SU-DHL-6 (cell line): ENCODE measurements around the gene SPNS3.

Experiments
- EZH2phosphoT487 ChIP-seq: fragments of 200-600 bp; sonication (generic), shearing (Covaris generic); conservative IDR thresholded peaks from 2 replicates; pipeline ENCODE4 v1.6.1; 2018; ENCODE audit warnings: mild to moderate bottlenecking, antibody characterized with exemption, low read length, moderate library complexity, mixed read lengths
- TF ChIP-seq, protein P1 (sequence below): fragments of 200-600 bp; sonication (generic); IDR thresholded peaks from one replicate; pipeline ENCODE4 v1.5.1; 2017; ENCODE audit warnings: antibody characterized with exemption, mild to moderate bottlenecking, low read length, moderate library complexity; ENCODE audit not compliant: insufficient read depth, poor library complexity, severe bottlenecking

GRCh38 chr17:4479340-4479981 lies 45.7 kb downstream of the SPNS3 start:
- TF ChIP-seq, protein P1, sequence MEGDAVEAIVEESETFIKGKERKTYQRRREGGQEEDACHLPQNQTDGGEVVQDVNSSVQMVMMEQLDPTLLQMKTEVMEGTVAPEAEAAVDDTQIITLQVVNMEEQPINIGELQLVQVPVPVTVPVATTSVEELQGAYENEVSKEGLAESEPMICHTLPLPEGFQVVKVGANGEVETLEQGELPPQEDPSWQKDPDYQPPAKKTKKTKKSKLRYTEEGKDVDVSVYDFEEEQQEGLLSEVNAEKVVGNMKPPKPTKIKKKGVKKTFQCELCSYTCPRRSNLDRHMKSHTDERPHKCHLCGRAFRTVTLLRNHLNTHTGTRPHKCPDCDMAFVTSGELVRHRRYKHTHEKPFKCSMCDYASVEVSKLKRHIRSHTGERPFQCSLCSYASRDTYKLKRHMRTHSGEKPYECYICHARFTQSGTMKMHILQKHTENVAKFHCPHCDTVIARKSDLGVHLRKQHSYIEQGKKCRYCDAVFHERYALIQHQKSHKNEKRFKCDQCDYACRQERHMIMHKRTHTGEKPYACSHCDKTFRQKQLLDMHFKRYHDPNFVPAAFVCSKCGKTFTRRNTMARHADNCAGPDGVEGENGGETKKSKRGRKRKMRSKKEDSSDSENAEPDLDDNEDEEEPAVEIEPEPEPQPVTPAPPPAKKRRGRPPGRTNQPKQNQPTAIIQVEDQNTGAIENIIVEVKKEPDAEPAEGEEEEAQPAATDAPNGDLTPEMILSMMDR: no peak
- TF ChIP-seq EZH2phosphoT487: no peak
